A673 (cell line): Measurements from ENCODE around the gene GNAQ. TPM values are rescaled to one million over a fixed set of nuclear protein-coding genes. Genes with fewer than 3 reads are reported as not detected.

ENCODE experiments used
- BruUV-seq: library from RNA; stranded (reverse); fragments of 400-500 nt; replicated peaks from 2 replicates; lab custom pipeline; 2021; lab: Mats Ljungman, UMichigan
- CTCF ChIA-PET: fragments of 300-600 bp; sonication (Branson Sonifier 250); formaldehyde crosslinking; loops from one replicate; lab custom pipeline; 2022; ENCODE audit warnings: antibody characterized with exemption; lab: Charles Lee
- POLR2A ChIA-PET: fragments of 300-600 bp; sonication (Branson Sonifier 250); formaldehyde crosslinking; loops from one replicate; lab custom pipeline; 2022; ENCODE audit warnings: antibody characterized with exemption; ENCODE audit not compliant: low non-redundant PET; lab: Charles Lee
- DNase-seq: peaks from one replicate; pipeline ENCODE4 v3.0.0-alpha.2; 2015; ENCODE audit warnings: low spot score
- H3K27ac ChIP-seq: fragments of 200-600 bp; sonication (generic); 2 replicates; pipeline ENCODE4 v1.5.1; 2016; ENCODE audit warnings: mixed run types, low read depth, mild to moderate bottlenecking, mixed read lengths, antibody characterized with exemption, low read length; ENCODE audit not compliant: poor library complexity, severe bottlenecking
- H3K27me3 ChIP-seq: fragments of 200-600 bp; sonication (generic); replicated peaks from 2 replicates; pipeline ENCODE4 v1.6.1; 2017; ENCODE audit warnings: mixed run types, low read depth, mild to moderate bottlenecking, mixed read lengths, antibody characterized with exemption, low read length; ENCODE audit not compliant: insufficient read depth, poor library complexity
- H3K36me3 ChIP-seq: fragments of 200-600 bp; sonication (generic); 2 replicates; pipeline ENCODE4 v1.6.1; 2016; ENCODE audit warnings: mixed run types, mild to moderate bottlenecking, mixed read lengths, antibody characterized with exemption, low read length; ENCODE audit not compliant: insufficient read depth, poor library complexity, severe bottlenecking
- H3K4me1 ChIP-seq: fragments of 200-600 bp; sonication (generic); 2 replicates; pipeline ENCODE4 v1.6.1; 2017; ENCODE audit warnings: mixed run types, mild to moderate bottlenecking, mixed read lengths, antibody characterized with exemption, low read length; ENCODE audit not compliant: insufficient read depth, poor library complexity, severe bottlenecking
- H3K4me3 ChIP-seq: fragments of 200-600 bp; sonication (generic); 2 replicates; pipeline ENCODE4 v1.5.1; 2016; ENCODE audit warnings: low read depth, mixed run types, mild to moderate bottlenecking, mixed read lengths, low read length; ENCODE audit not compliant: poor library complexity, severe bottlenecking
- H3K9me3 ChIP-seq: fragments of 200-600 bp; sonication (generic); 2 replicates; pipeline ENCODE4 v1.6.1; 2016; ENCODE audit warnings: mixed run types, low read depth, mild to moderate bottlenecking, mixed read lengths, antibody characterized with exemption, low read length; ENCODE audit not compliant: poor library complexity, severe bottlenecking
- EZH2 ChIP-seq: fragments of 200-600 bp; sonication (generic); IDR thresholded peaks from 2 replicates; pipeline ENCODE4 v1.6.1; 2017; ENCODE audit warnings: borderline replicate concordance, low read depth, mild to moderate bottlenecking, mixed read lengths, antibody characterized with exemption, low read length; ENCODE audit not compliant: poor library complexity, severe bottlenecking
- intact Hi-C: fragments of 100-400 bp; cut with micrococcal nuclease; formaldehyde crosslinking; loops from one replicate; pipeline ENCODE4 v1.10.0; 2022; ENCODE audit not compliant: unreplicated experiment
- total RNA-seq: library from RNA; stranded (reverse); gene quantifications from 2 replicates; pipeline ENCODE4 v1.2.3, GENCODE V29; 2021
- TF ChIP-seq, protein P1 (sequence below): fragments of 300-800, 200-600 bp; sonication (generic); conservative IDR thresholded peaks from 2 replicates; pipeline ENCODE4 v1.5.1; 2017; ENCODE audit warnings: low read depth, mild to moderate bottlenecking, antibody characterized with exemption, low read length, moderate library complexity, mixed read lengths

The GNAQ gene
- total RNA-seq, 1 experiment from 2014 or later = 69.9 TPM

DNA sequence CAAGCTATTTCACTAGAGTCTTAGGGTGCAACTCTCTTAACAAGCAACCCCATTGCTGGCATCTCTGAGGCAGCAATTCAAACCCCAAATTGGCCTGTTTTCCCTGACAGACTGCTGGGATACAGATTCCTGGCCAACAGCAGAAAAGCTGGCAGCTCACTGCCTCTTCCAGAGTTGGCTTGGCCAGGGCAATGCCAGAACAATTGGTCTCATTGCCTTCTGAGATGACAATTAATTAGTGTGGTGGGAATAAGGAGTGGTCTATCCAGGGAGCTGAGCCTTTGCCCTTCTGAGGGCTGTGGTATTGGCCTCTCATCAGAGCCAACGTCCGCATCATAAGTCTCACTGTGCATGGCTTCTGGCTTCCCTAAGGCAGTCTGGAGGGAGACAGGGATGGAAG lies 183.2 kb downstream of the GNAQ start:
- no peak for DNase-seq
- Histone ChIP-seq H3K4me1 (peaks cover 19% of the 10 kb centered on the region), H3K36me3 (no peaks in the 10 kb centered on the region), H3K27me3 (no peaks in the 10 kb centered on the region), H3K4me3 (no peak overlapping the region), H3K9me3 (no peaks in the 10 kb centered on the region), H3K27ac (no peak overlapping the region)
- ChIA-PET CTCF (no interaction called here), POLR2A (no interaction called here)
- intact Hi-C loops = no loop called here
- BruUV-seq = no TSS peak
- TF ChIP-seq, protein P1, sequence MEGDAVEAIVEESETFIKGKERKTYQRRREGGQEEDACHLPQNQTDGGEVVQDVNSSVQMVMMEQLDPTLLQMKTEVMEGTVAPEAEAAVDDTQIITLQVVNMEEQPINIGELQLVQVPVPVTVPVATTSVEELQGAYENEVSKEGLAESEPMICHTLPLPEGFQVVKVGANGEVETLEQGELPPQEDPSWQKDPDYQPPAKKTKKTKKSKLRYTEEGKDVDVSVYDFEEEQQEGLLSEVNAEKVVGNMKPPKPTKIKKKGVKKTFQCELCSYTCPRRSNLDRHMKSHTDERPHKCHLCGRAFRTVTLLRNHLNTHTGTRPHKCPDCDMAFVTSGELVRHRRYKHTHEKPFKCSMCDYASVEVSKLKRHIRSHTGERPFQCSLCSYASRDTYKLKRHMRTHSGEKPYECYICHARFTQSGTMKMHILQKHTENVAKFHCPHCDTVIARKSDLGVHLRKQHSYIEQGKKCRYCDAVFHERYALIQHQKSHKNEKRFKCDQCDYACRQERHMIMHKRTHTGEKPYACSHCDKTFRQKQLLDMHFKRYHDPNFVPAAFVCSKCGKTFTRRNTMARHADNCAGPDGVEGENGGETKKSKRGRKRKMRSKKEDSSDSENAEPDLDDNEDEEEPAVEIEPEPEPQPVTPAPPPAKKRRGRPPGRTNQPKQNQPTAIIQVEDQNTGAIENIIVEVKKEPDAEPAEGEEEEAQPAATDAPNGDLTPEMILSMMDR = no peak
- TF ChIP-seq EZH2 = no peak

DNA sequence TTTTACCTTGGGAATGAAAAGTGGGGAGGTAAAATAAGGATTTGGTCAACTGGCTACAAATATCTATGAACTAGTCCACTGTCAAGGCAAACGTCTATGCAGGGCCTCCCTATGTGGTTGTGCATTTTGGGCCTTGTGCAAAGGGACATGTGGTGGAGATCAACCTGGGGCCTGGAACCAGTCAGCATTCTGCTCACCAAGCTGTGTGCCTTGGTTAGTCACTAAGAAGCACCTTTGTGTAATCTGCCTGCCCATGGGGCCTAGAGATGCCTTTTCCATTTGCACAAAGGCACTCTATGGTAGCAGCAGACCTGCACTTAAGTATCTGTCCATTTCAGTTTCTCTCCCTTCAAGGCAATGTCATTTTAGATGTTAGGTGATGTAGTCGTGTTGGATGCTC lies 184.0 kb downstream of the GNAQ start:
- CTCF ChIA-PET = no interaction called here
- Histone ChIP-seq H3K4me3 (no peak overlapping the region), H3K4me1 (peaks cover 19% of the 10 kb centered on the region), H3K36me3 (no peaks in the 10 kb centered on the region), H3K27ac (no peak overlapping the region), H3K27me3 (no peaks in the 10 kb centered on the region), H3K9me3 (no peaks in the 10 kb centered on the region)
- TF ChIP-seq, protein P1 = no peak
- no peak for TF ChIP-seq EZH2
- intact Hi-C loops = no loop called here
- no TSS peak for BruUV-seq
- POLR2A ChIA-PET = no interaction called here
- DNase-seq = no peak

DNA sequence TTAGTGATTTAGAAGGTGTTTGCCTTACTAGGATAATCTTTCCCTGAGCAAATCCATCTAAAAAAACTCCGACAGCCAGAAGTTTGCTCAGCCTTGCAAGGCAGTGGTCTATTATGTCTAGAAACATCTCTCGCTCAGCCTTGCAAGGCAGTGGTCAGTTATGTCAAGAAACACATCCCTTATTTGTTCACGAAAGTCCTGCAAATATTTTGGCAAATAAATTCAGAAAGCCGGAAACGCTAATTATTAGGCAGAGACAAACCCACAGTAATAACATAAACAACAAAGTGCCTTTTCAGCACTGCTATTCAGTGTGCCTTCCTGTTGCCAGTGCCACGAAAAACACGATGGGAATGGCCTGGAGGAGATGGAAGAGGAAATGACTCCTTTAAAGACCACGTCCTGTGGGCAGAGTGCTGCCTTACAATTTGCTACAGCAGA lies 184.5 kb downstream of the GNAQ start:
- CTCF ChIA-PET = no interaction called here
- H3K4me3 ChIP-seq = no peak overlapping the region
- no TSS peak for BruUV-seq
- DNase-seq = peak; percentile 51
- H3K9me3 ChIP-seq = no peaks in the 10 kb centered on the region
- H3K4me1 ChIP-seq = peaks cover 19% of the 10 kb centered on the region
- no peak overlapping the region for H3K27ac ChIP-seq
- TF ChIP-seq EZH2 = no peak
- TF ChIP-seq, protein P1 = no peak
- no peaks in the 10 kb centered on the region for H3K27me3 ChIP-seq
- intact Hi-C loops = no loop called here
- POLR2A ChIA-PET = no interaction called here
- H3K36me3 ChIP-seq = no peaks in the 10 kb centered on the region
